GM19193 (cell line): ENCODE data around the gene MEIOC.
A peak's percentile ranks its signal among the peaks of the same experiment; 100 is the strongest.

ENCODE experiments used
- POLR2A ChIP-seq: IDR thresholded peaks from 4 replicates; pipeline ENCODE4 v1.6.1; 2011; ENCODE audit not compliant: insufficient read depth, insufficient read length; ENCODE audit errors: extremely low read depth

Gene MEIOC

DNA sequence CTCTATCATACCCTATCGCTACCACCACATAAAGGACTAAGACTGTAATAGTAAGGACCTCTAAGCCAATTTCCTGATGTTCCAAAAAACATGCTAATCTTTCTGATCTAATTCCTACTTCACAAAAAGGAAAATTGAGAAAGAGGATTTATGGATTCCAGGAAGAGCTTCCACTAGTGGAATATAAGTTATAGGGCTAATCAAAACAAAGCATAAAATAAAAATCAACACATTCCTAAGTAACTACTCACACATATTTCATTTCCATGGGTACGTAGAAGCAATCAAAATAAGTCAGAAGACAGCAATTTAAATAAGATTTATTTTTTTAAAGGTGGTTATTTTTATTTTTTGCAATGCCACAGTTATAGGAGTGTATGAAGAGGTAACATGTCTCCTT is 20.9 kb downstream of the MEIOC start:
- TF ChIP-seq POLR2A: no peak

DNA sequence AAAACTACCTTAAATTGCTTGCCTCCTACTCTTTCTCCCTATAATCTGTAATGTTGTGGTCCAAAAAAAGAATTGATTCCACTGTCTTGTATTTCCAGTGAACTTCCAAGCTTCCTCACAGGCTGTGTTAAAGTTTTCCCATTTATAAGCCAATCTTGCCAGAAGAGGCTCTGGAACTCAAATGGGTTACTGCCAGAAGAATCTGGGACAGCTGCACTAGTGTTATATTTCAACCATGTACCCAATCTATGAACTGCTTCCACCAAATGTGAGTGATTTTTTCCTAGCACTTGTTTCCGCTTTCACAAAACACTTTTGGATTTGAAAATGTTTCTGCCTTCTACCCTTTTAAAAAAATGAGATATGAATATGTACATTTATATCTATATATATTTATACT is 31.5 kb downstream of the MEIOC start:
- no peak for TF ChIP-seq POLR2A

DNA sequence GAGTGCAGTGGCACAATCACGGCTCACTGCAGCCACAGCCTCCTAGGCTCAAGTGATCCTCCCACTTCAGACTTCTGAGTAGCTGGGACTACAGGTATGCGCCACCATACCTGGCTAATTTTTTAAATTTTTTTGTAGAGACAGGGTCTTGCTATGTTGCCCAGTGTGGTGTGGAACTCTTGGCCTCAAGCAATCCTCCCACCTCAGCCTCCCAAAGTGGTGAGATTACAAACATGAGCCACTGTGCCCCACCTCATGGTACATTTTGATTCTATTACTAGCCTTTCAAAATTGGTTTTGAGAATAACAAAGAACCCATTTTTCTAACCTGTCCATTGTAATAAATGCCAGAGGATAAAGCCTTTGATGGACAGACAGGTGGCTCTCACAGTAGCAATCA is 31.9 kb downstream of the MEIOC start:
- TF ChIP-seq POLR2A: no peak

DNA sequence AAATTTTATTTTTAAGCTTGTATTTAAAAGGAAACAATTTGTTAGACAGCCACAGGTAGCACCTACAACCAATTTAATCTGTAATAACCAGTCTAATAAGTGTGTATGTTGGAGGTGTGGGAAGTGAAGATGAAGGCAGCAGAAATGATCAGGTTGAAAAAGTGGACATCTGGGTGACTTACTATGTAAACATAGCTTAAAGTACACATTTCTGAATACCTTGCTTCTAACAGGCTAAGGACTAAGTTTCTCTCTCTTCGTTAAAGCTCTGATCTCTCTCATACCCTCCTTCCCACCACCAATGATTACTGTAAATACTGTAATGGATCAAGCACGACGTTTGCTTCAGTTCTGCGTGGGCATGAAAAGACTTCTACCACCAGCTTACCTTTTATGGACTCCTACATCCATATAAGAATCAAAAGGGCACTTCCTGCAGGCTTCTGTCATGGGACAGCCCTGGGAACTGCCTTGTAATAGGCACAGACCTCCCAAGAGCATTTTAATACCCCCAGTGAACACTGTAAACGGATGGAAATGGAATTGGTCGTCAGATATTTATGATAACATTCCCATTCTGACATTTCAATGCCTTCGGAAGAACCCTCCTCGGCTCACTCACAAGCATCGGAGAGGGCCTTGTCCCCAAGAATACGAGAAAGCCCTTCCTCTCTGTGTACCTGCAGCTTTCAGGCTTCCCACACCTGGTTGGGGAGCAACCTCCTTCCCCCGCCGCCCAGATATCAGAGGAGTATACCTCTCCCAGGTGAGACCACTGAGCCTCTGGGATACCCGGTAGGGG is 32.6 kb downstream of the MEIOC start:
- no peak for TF ChIP-seq POLR2A

DNA sequence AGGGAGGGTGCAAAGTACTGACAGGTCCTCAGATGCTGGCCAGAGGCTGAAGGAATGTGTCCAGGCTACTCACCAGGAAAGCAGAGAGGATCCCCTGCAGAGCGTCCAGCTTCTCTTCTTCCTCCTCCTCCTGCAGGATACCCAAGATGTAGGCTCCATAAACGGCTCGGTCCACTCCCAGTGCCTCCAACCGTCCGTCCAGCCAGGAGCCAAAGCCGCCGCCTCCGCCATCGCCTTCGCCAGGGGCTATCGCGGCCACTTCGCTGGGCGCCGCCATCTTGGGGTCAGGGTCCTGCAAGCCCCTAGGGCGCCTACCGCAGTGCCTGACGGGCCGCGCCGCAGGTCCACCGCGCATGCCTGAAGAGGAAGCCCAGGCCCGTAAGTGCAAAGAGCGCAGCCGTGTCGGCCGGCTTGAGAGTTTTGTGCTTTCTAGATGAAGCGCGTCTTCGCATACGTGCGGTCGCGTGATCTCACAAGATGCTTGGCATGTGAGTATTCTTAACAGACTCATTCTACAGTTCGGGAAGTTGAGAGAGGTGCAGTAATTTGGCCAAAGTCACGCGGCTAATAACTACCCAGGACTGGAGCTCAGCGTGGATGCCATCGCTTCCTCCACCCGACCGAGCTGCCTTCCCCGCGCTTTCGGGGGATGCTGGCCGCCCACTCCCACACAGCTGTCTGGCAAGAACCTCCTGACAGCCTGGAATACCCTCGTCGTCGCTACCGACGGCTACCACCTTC is 33.4 kb downstream of the MEIOC start, which contains the start of gene CCDC43:
TSS of gene CCDC43 (minus strand) at position 300 of the 741 bp plus-strand sequence. CDS start at position 277, 23 bp downstream.
- TF ChIP-seq POLR2A: peak; percentile 91

- TF ChIP-seq POLR2A: no peak
Measured at GRCh38 chr17:44693609-44694008, 37.3 kb downstream of the MEIOC start.

GRCh38 chr17:44707755-44708400 is 51.6 kb downstream of the MEIOC start:
- no peak for TF ChIP-seq POLR2A

- TF ChIP-seq POLR2A: peak; percentile 63
Measured at GRCh38 chr17:44708401-44709263, 52.4 kb downstream of the MEIOC start, which contains the start of gene DBF4B. Gene DBF4B, plus strand, starts transcription at chr17:44708665. Its CDS starts 156 bp downstream, at chr17:44708821.

GRCh38 chr17:44719444-44719843 is 63.2 kb downstream of the MEIOC start:
- TF ChIP-seq POLR2A: no peak

- TF ChIP-seq POLR2A: no peak
Measured at GRCh38 chr17:44722254-44722653, 66.0 kb downstream of the MEIOC start.
